Transverse colon (tissue), 4 donors: Measurements from ENCODE around the gene DENND6B. TPM values are rescaled to one million over a fixed set of nuclear protein-coding genes. Genes with fewer than 3 reads are reported as not detected.
A peak's percentile ranks its signal among the peaks of the same experiment; 100 is the strongest.

Experiments
- DNase-seq: peaks from one replicate; pipeline ENCODE4 v3.0.0-alpha.2; 2019
- H3K27ac ChIP-seq, 4 donors: fragments of 200-600 bp; sonication (generic); 2 replicates each; pipeline ENCODE4 v1.5.1; 2016 to 2018; ENCODE audit warnings: inconsistent platforms in 4 of 4
- H3K27me3 ChIP-seq: fragments of 200-600 bp; sonication (generic); 2 replicates; pipeline ENCODE4 v1.5.1; 2017; ENCODE audit warnings: inconsistent platforms
- H3K36me3 ChIP-seq, 4 donors: fragments of 200-600 bp; sonication (generic); 2 replicates each; pipeline ENCODE4 v1.5.1; 2017 to 2019; ENCODE audit warnings: inconsistent platforms in 4 of 4
- H3K4me1 ChIP-seq, 4 donors: fragments of 200-600 bp; sonication (generic); 2 replicates each; pipeline ENCODE4 v1.5.1; 2017 to 2020; ENCODE audit warnings: inconsistent platforms in 4 of 4
- H3K4me3 ChIP-seq, 4 donors: fragments of 200-600 bp; sonication (generic); 1 replicate in 1 of 4; 2 replicates in 3 of 4; pipeline versions ENCODE4 v1.5.1 to v1.6.1; 2017 to 2019; ENCODE audit warnings: inconsistent platforms in 4 of 4
- H3K9me3 ChIP-seq, 2 donors: fragments of 200-600 bp; sonication (generic); 2 replicates each; pipeline ENCODE4 v1.5.1; 2017 to 2019; ENCODE audit warnings: inconsistent platforms in 2 of 2
- CTCF ChIP-seq, 5 experiments: fragments of 200-600 bp in 3 of 5; fragments of 450-650 bp in 2 of 5; sonication (generic) in 3 of 5; IDR thresholded peaks; 1 replicate in 2 of 5; 2 replicates in 3 of 5; pipeline ENCODE4 v1.5.1; 2016 to 2017; ENCODE audit warnings: antibody characterized with exemption in 5 of 5, inconsistent platforms in 3 of 5, mild to moderate bottlenecking in 2 of 5, moderate library complexity in 1 of 5
- EP300 ChIP-seq: sonication (generic); formaldehyde crosslinking; IDR thresholded peaks from one replicate; pipeline ENCODE4 v1.6.1; 2017; ENCODE audit warnings: antibody characterized with exemption, low read depth
- POLR2A ChIP-seq: fragments of 450-650 bp; IDR thresholded peaks from one replicate; pipeline ENCODE4 v1.6.1; 2016; ENCODE audit warnings: antibody characterized with exemption, mild to moderate bottlenecking, moderate library complexity
- POLR2AphosphoS5 ChIP-seq, 3 donors: sonication (generic); formaldehyde crosslinking; IDR thresholded peaks; one replicate each; pipeline ENCODE4 v1.6.1; 2016; ENCODE audit warnings: antibody characterized with exemption in 3 of 3
- WGBS, 2 donors: methylation state at CpG; one replicate each; pipeline ENCODE4 v1.1.5; 2018; ENCODE audit warnings: low coverage in 1 of 2; 5-methylcytosine and 5-hydroxymethylcytosine counted together
- in situ Hi-C, 4 donors: fragments of 200-750 bp; cut with MboI; loops; one replicate each; pipeline versions ENCODE4 v1.15.0 to v1.15.1; 2017; ENCODE audit warnings: low sequenced_read_pairs in 3 of 4, low pct_ligation_motif_present in 1 of 4, low pct_unique_long_range_greater_than_20kb in 1 of 4
- intact Hi-C: fragments of 100-400 bp; cut with DNase I; formaldehyde crosslinking; loops from one replicate; pipeline ENCODE4 v1.15.1; 2023; ENCODE audit warnings: low total_unique reads
- total RNA-seq, 4 donors: library from RNA; depleted of rRNA; stranded (reverse); fragments of >200 nt; gene quantifications; one replicate each; pipeline ENCODE4 v1.1.0, GENCODE V29; 2016

The DENND6B gene
- total RNA-seq, 4 donors from 2014 or later = 3.2 to 22.7 (median 8.3) TPM

GRCh38 chr22:50261615-50262459 is 65.0 kb downstream of the DENND6B start, which contains the start of gene MAPK12:
MAPK12 (minus strand) TSS chr22:50261683; CDS start chr22:50261509, 174 bp downstream.
- H3K27ac ChIP-seq = peak within 1 kb of the TSS; percentile 18 to 41 (median 32)
- in situ Hi-C loops (loop anchor here in 1 of 4 donors (10.0 kb wide), 1 partner anchor 233 kb away; no protein-coding TSS in a partner anchor), intact Hi-C loops (no loop called here)
- no peaks in the 10 kb centered on the region for H3K9me3 ChIP-seq
- H3K27me3 ChIP-seq = peaks cover 70% of the 10 kb centered on the region
- peak within 1 kb of the TSS; percentile 4 to 52 (median 24) for H3K4me3 ChIP-seq
- no peaks in the 10 kb centered on the region for H3K36me3 ChIP-seq
- TF ChIP-seq POLR2A (no peak), EP300 (no peak), POLR2AphosphoS5 (IDR thresholded peaks at IDR 0.05) (no peak), CTCF (IDR thresholded peaks at IDR 0.05) (no peak)
- H3K4me1 ChIP-seq = peaks cover 0 to 18% (median 11%) of the 10 kb centered on the region in 4 donors
- DNase-seq = no peak
- 15 to 18% methylated on average over 3 to 10 of the region's 61 CpGs for WGBS, 2 donors

- intact Hi-C loops = no loop called here
- 0% methylated on average over 2 to 13 of the region's 92 CpGs for WGBS, 2 donors
- H3K4me3 ChIP-seq = peak overlapping the region; percentile 4 to 52 (median 24)
- H3K36me3 ChIP-seq = no peaks in the 10 kb centered on the region
- in situ Hi-C loops = loop anchor here in 1 of 4 donors (10.0 kb wide), 1 partner anchor 234 kb away; no protein-coding TSS in a partner anchor
- no peak for DNase-seq
- TF ChIP-seq POLR2A (no peak), CTCF (IDR thresholded peaks at IDR 0.05) (no peak), POLR2AphosphoS5 (IDR thresholded peaks at IDR 0.05) (no peak), EP300 (no peak)
- peak overlapping the region; percentile 18 to 41 (median 32) for H3K27ac ChIP-seq
- peaks cover 70% of the 10 kb centered on the region for H3K27me3 ChIP-seq
- peaks cover 0 to 17% (median 11%) of the 10 kb centered on the region in 4 donors for H3K4me1 ChIP-seq
- H3K9me3 ChIP-seq = no peaks in the 10 kb centered on the region
Observed at GRCh38 chr22:50260801-50261614, 65.8 kb downstream of the DENND6B start.

GRCh38 chr22:50260434-50260800 is 66.4 kb downstream of the DENND6B start:
- H3K27ac ChIP-seq = peak overlapping the region in 1 of 4 donors; percentile 41
- peaks cover 0 to 17% (median 11%) of the 10 kb centered on the region in 4 donors for H3K4me1 ChIP-seq
- TF ChIP-seq POLR2A = no peak
- intact Hi-C loops = no loop called here
- DNase-seq = no peak
- H3K36me3 ChIP-seq = no peaks in the 10 kb centered on the region
- H3K27me3 ChIP-seq = peaks cover 70% of the 10 kb centered on the region
- 27% methylated on average over 10 of the region's 11 CpGs; no CpG with 5 or more reads in 1 of the 2 donors for WGBS, 2 donors
- in situ Hi-C loops = loop anchor here in 1 of 4 donors (10.0 kb wide), 1 partner anchor 234 kb away; no protein-coding TSS in a partner anchor
- H3K9me3 ChIP-seq = no peaks in the 10 kb centered on the region
- peak overlapping the region in 2 of 4 donors; percentile 31 to 52 for H3K4me3 ChIP-seq

- intact Hi-C loops = loop anchor here (10.0 kb wide), 1 partner anchor 215 kb away; the partner anchor contains the start of gene SBF1
- H3K27me3 ChIP-seq = peaks cover 70% of the 10 kb centered on the region
- in situ Hi-C loops = loop anchor here in 2 of 4 donors (10.0 kb wide), 1 partner anchor 65 kb away; the partner anchor contains the start of gene DENND6B (in 2 of the 2)
Observed at GRCh38 chr22:50259302-50259701, 67.5 kb downstream of the DENND6B start.

More at GRCh38 chr22:50259302-50259701, 67.5 kb downstream of the DENND6B start:
- Histone ChIP-seq H3K9me3 (no peaks in the 10 kb centered on the region), H3K4me3 (no peak overlapping the region), H3K4me1 (peaks cover 0 to 17% (median 11%) of the 10 kb centered on the region in 4 donors), H3K27ac (no peak overlapping the region), H3K36me3 (no peaks in the 10 kb centered on the region)
- TF ChIP-seq POLR2A (no peak), POLR2AphosphoS5 (IDR thresholded peaks at IDR 0.05) (no peak), EP300 (no peak), CTCF (IDR thresholded peaks at IDR 0.05) (no peak)
- WGBS, 2 donors = 89% methylated on average over 15 of the region's 15 CpGs; no CpG with 5 or more reads in 1 of the 2 donors
- no peak for DNase-seq

Other genes with a start within 250 kb of the DENND6B start
- gene MLC1, start 241.6 kb downstream of the DENND6B start, total RNA-seq = not detected
- under 1 TPM in 3 of 4 donors, not detected in 1; 0.20 to 0.48 (median 0.41) TPM for gene MOV10L1, start 237.0 kb downstream of the DENND6B start, total RNA-seq
- gene PANX2, start 156.3 kb downstream of the DENND6B start, total RNA-seq = under 1 TPM in 1 of 4 donors, not detected in 3; 0.32 TPM
- 100 to 1,000 TPM in 1 of 4 donors, 10 to 100 TPM in 3; 40.6 to 109 (median 69.4) TPM for gene TRABD, start 141.1 kb downstream of the DENND6B start, total RNA-seq
- 10 to 100 TPM; 27.3 to 91.3 (median 35.1) TPM for gene SELENOO, start 126.0 kb downstream of the DENND6B start, total RNA-seq
- gene TUBGCP6, start 82.0 kb downstream of the DENND6B start, total RNA-seq = 100 to 1,000 TPM in 1 of 4 donors, 10 to 100 TPM in 3; 43.8 to 110 (median 73.1) TPM
- 100 to 1,000 TPM in 2 of 4 donors, 10 to 100 TPM in 2; 66.8 to 618 (median 142) TPM for gene HDAC10, start 75.7 kb downstream of the DENND6B start, total RNA-seq
- 1 to 10 TPM; 1.1 to 9.4 (median 3.3) TPM for gene MAPK12, start 65.3 kb downstream of the DENND6B start, total RNA-seq
- 1 to 10 TPM; 1.6 to 6.4 (median 2.7) TPM for gene MAPK11, start 56.6 kb downstream of the DENND6B start, total RNA-seq
- 100 to 1,000 TPM; 305 to 880 (median 460) TPM for gene PLXNB2, start 19.4 kb downstream of the DENND6B start, total RNA-seq
- gene PPP6R2, start 16.3 kb upstream of the DENND6B start, total RNA-seq = 100 to 1,000 TPM in 1 of 4 donors, 10 to 100 TPM in 3; 62.1 to 151 (median 77.8) TPM
- gene SBF1, start 148.0 kb upstream of the DENND6B start, total RNA-seq = 100 to 1,000 TPM in 2 of 4 donors, 10 to 100 TPM in 2; 59.9 to 241 (median 108) TPM
- 1 to 10 TPM in 3 of 4 donors, under 1 TPM in 1; 0.75 to 5.4 (median 1.2) TPM for gene ADM2, start 154.5 kb upstream of the DENND6B start, total RNA-seq
- gene MIOX, start 159.8 kb upstream of the DENND6B start, total RNA-seq = not detected
- gene LMF2, start 180.7 kb upstream of the DENND6B start, total RNA-seq = 100 to 1,000 TPM in 1 of 4 donors, 10 to 100 TPM in 3; 54.0 to 119 (median 79.9) TPM
- gene NCAPH2, start 181.2 kb upstream of the DENND6B start, total RNA-seq = 10 to 100 TPM; 26.5 to 64.7 (median 41.6) TPM
- gene SCO2, start 198.6 kb upstream of the DENND6B start, total RNA-seq = 10 to 100 TPM in 1 of 4 donors, 1 to 10 TPM in 2, not detected in 1; 5.1 to 63.6 (median 5.9) TPM
- gene TYMP, start 203.0 kb upstream of the DENND6B start, total RNA-seq = 10 to 100 TPM; 27.5 to 60.7 (median 32.2) TPM
- 1 to 10 TPM in 1 of 4 donors, under 1 TPM in 2, not detected in 1; 0.14 to 1.5 (median 0.32) TPM for gene KLHDC7B, start 218.9 kb upstream of the DENND6B start, total RNA-seq
- gene SYCE3, start 235.9 kb upstream of the DENND6B start, total RNA-seq = not detected